ENCODE measurements around the gene PLA2G4A.

PLA2G4A gene

DNA sequence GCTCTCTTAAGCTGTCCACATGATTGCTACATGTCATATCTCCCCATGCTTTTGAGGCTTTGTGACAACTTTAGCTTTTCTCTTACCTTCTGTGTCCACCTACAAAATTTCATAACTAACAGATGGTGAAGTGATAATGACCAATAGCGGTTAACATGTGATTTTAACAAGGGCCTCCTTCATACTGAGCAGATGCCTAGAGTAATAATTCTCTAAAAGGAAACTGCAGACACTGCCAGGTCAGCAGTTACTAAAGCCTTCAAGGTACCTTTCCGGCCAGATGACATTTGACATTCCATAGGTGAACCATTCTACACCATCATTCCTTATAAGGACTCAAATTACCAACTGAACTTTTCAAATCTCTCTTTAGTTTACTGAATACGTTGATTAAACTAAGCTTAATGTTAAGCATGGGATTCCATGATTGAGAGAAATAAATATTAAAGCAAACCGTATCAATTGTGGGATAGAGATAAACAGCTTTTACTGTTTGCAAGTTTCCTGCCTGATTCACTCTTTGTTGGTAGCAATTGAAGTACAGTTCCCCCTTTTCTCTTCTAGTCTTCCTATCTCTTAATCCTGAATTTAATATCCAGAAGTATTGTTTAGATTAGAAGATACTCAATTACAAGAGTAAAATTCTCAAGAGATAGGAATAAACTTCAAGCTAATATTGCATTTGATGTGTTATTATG, 205.1 kb downstream of the PLA2G4A start:
- no peak for FAIRE-seq

DNA sequence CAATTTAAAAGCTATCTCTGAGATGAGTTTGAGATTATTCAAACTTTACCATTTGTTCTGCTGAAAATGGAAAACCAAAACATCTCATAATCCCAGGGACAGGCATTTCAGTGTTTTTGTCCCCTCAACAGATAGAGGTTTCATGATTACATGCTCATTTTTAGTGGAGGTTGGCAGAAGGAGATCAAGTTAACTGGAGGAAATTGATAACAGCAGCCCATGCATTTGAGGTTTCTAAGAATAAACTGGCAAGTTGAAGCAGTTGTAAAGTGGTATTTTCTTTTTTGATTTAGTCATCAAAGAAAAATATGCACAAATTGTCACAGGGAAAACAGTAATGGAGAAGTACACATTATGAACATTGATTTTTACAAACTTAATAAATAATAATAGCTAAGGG, 205.8 kb downstream of the PLA2G4A start:
- FAIRE-seq, result no peak

DNA sequence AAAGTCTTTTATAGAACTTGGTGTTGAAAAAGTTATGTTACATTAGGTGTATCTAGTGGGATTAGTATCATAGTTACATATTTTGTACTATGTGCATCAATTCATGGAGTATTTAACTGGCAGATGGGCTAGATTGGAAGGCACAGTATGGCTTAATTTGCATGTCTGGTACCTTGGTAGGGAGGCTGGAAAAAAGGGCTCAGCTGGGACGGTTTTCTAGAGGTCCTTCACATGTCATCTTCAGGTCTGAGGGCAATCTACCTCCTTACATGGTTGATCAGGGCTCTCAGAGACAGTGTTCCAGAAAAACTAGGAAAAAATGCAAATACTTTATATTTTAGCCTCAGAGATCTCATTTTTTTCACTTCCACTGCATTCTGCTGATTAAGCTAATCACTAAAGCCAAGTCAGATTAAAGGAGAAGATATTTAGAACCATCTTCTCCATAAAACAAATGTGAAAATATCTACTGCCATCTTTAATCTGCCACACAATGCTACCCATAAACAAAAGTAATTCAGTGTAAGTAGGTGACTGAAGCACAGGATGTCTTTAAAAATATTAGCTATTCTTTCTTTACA, 209.3 kb downstream of the PLA2G4A start:
- no peak for FAIRE-seq

Data from TTC549 (cell line).